ENCODE data around the gene RABEPK.

DNA sequence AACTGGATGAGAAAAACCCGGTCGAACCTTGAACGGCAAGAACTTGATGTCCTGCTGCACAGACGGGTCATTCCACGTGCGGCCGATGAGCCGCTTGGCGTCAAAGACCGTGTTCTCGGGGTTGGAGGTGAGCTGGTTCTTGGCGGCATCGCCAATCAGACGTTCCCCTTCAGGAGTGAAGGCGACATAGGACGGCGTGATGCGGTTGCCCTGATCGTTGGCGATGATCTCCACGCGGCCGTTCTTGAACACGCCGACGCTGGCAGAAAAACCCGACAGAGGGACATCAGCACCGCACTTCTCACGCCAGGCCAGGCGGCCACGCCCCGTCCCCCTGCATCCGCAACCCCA lies 40.3 kb downstream of the RABEPK start:
- TF ChIP-seq, protein P1, sequence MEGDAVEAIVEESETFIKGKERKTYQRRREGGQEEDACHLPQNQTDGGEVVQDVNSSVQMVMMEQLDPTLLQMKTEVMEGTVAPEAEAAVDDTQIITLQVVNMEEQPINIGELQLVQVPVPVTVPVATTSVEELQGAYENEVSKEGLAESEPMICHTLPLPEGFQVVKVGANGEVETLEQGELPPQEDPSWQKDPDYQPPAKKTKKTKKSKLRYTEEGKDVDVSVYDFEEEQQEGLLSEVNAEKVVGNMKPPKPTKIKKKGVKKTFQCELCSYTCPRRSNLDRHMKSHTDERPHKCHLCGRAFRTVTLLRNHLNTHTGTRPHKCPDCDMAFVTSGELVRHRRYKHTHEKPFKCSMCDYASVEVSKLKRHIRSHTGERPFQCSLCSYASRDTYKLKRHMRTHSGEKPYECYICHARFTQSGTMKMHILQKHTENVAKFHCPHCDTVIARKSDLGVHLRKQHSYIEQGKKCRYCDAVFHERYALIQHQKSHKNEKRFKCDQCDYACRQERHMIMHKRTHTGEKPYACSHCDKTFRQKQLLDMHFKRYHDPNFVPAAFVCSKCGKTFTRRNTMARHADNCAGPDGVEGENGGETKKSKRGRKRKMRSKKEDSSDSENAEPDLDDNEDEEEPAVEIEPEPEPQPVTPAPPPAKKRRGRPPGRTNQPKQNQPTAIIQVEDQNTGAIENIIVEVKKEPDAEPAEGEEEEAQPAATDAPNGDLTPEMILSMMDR (conservative IDR thresholded peaks at IDR 0.05): no peak
- TF ChIP-seq EZH2 (IDR thresholded peaks at IDR 0.05; ENCODE audit: low read depth): no peak

Measured in PC-9 (cell line).